ENCODE measurements around the gene CST8.

DNA sequence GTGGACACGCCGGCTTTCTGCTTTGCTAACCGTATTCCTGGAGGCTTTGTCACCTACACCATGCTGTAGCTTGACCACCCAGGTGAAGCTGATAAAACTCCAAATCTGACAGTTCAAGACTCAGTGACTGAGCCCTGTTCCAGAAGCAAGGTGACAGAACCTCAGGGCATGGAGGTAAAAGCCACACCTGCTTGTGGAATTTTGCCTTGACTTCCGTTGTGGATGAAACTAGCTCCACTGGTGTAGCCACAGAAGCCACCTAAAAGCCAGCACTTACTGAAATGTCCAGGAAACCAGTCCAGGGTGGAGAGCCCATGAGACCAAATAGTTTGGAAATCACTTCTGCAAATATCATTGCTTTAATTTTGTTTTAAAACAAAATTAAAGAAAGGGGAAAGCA, 11.0 kb downstream of the CST8 start:
- no peak for TF ChIP-seq CTCF (conservative IDR thresholded peaks at IDR 0.05)
- no peak for TF ChIP-seq ZFX (IDR thresholded peaks at IDR 0.05)

Measured in C4-2B (cell line).